Large intestine (tissue), 3 donors: ENCODE data around the gene MAPK9. TPM values are rescaled to one million over a fixed set of nuclear protein-coding genes. Genes with fewer than 3 reads are reported as not detected.
"Not testable (repeated sequence)": the region's sequence is repeated elsewhere in the genome, so short reads cannot be mapped to it uniquely, and the experiment has no call there.

Source experiments
- DNase-seq, 2 donors: peaks; one replicate each; pipeline versions ENCODE4 v3.0.0 to v3.0.0-alpha.2; 2013
- H3K27ac ChIP-seq: one replicate; pipeline ENCODE4 v1.5.1; 2013; ENCODE audit warnings: low read length
- H3K27me3 ChIP-seq: 2 replicates; pipeline ENCODE4 v1.6.1; 2013; ENCODE audit warnings: low read length; ENCODE audit not compliant: control insufficient read depth, insufficient read depth
- H3K36me3 ChIP-seq: 2 replicates; pipeline ENCODE4 v1.6.1; 2013; ENCODE audit warnings: low read length; ENCODE audit not compliant: control insufficient read depth, insufficient read depth
- H3K4me1 ChIP-seq: one replicate; pipeline ENCODE4 v1.6.1; 2013; ENCODE audit warnings: low read length; ENCODE audit not compliant: control insufficient read depth, insufficient read depth
- H3K4me3 ChIP-seq: one replicate; pipeline ENCODE4 v1.5.1; 2013; ENCODE audit warnings: low read length
- H3K9me3 ChIP-seq: one replicate; pipeline ENCODE4 v1.6.1; 2013; ENCODE audit warnings: mild to moderate bottlenecking, low read depth, low read length, moderate library complexity; ENCODE audit not compliant: control insufficient read depth
- WGBS: methylation state at CpG from one replicate; pipeline ENCODE4 v1.1.5; 2013; ENCODE audit warnings: low lambda C conversion rate; ENCODE audit not compliant: insufficient coverage; 5-methylcytosine and 5-hydroxymethylcytosine counted together
- polyA plus RNA-seq: library from polyadenylated mRNA; unstranded; fragments of 120-200 nt; gene quantifications from one replicate; pipeline ENCODE4 v1.2.1, GENCODE V29; 2013

MAPK9 gene
- polyA plus RNA-seq, 1 donor = 29.8 TPM

GRCh38 chr5:180214870-180215770 is 76.8 kb downstream of the MAPK9 start:
- no peak overlapping the region for H3K27ac ChIP-seq
- H3K27me3 ChIP-seq = no peaks in the 10 kb centered on the region
- DNase-seq = no peak
- peaks cover 13% of the 10 kb centered on the region for H3K9me3 ChIP-seq
- no peaks in the 10 kb centered on the region for H3K4me1 ChIP-seq
- no peak overlapping the region for H3K4me3 ChIP-seq
- no CpG with 5 or more reads among the region's 21 CpGs for WGBS
- no peaks in the 10 kb centered on the region for H3K36me3 ChIP-seq

- Histone ChIP-seq H3K36me3 (no peaks in the 10 kb centered on the region), H3K27ac (no peak overlapping the region), H3K4me1 (no peaks in the 10 kb centered on the region), H3K9me3 (peaks cover 13% of the 10 kb centered on the region), H3K27me3 (peaks cover 4% of the 10 kb centered on the region), H3K4me3 (no peak overlapping the region)
- no CpG with 5 or more reads among the region's 5 CpGs for WGBS
- no peak for DNase-seq
These were observed 78.2 kb downstream of the MAPK9 start for GRCh38 chr5:180213657-180214207.

GRCh38 chr5:180213256-180213600 is 78.7 kb downstream of the MAPK9 start:
- no peak for DNase-seq
- Histone ChIP-seq H3K27ac (no peak overlapping the region), H3K27me3 (peaks cover 8% of the 10 kb centered on the region), H3K4me1 (peaks cover 3% of the 10 kb centered on the region), H3K36me3 (no peaks in the 10 kb centered on the region), H3K9me3 (peaks cover 13% of the 10 kb centered on the region), H3K4me3 (no peak overlapping the region)
- no CpG with 5 or more reads among the region's 4 CpGs for WGBS

GRCh38 chr5:180212363-180213255 is 79.3 kb downstream of the MAPK9 start:
- H3K27ac ChIP-seq = no peak overlapping the region
- peaks cover 9% of the 10 kb centered on the region for H3K4me1 ChIP-seq
- H3K9me3 ChIP-seq = peaks cover 16% of the 10 kb centered on the region
- peaks cover 14% of the 10 kb centered on the region for H3K27me3 ChIP-seq
- DNase-seq = no peak
- H3K4me3 ChIP-seq = no peak overlapping the region
- whole genome bisulfite sequencing = 50% methylated on average over 2 of the region's 19 CpGs
- no peaks in the 10 kb centered on the region for H3K36me3 ChIP-seq

GRCh38 chr5:180211761-180212035 is 80.2 kb downstream of the MAPK9 start:
- H3K27me3 ChIP-seq = peaks cover 23% of the 10 kb centered on the region
- H3K4me3 ChIP-seq = no peak overlapping the region
- peaks cover 10% of the 10 kb centered on the region for H3K4me1 ChIP-seq
- no peak overlapping the region for H3K27ac ChIP-seq
- no peaks in the 10 kb centered on the region for H3K36me3 ChIP-seq
- no peak for DNase-seq
- H3K9me3 ChIP-seq = peaks cover 18% of the 10 kb centered on the region
- no CpG with 5 or more reads among the region's 4 CpGs for WGBS

- Histone ChIP-seq H3K9me3 (peaks cover 12% of the 10 kb centered on the region), H3K4me1 (peaks cover 10% of the 10 kb centered on the region), H3K27ac (no peak overlapping the region), H3K27me3 (peaks cover 23% of the 10 kb centered on the region), H3K4me3 (no peak overlapping the region), H3K36me3 (no peaks in the 10 kb centered on the region)
- peak in 1 of 2 donors; percentile 11 for DNase-seq
- WGBS = 100% methylated on average over 1 of the region's 16 CpGs
These were observed 80.7 kb downstream of the MAPK9 start for GRCh38 chr5:180210961-180211760.

GRCh38 chr5:180210077-180210476 is 81.8 kb downstream of the MAPK9 start:
- not testable (repeated sequence) for H3K4me3 ChIP-seq, H3K9me3 ChIP-seq, H3K27ac ChIP-seq, H3K36me3 ChIP-seq, DNase-seq
- Histone ChIP-seq H3K27me3 (peaks cover 23% of the 10 kb centered on the region), H3K4me1 (peaks cover 10% of the 10 kb centered on the region)
- WGBS = no CpG with 5 or more reads among the region's 12 CpGs

- Histone ChIP-seq H3K4me3 (peak within 1 kb of the TSS; percentile 30), H3K36me3 (no peaks in the 10 kb centered on the region), H3K27ac (no peak within 1 kb of the TSS), H3K27me3 (peaks cover 23% of the 10 kb centered on the region), H3K4me1 (peaks cover 10% of the 10 kb centered on the region), H3K9me3 (peaks cover 6% of the 10 kb centered on the region)
- peak; percentile 63 to 75 for DNase-seq
- WGBS = no CpG with 5 or more reads among the region's 55 CpGs
These were observed 82.7 kb downstream of the MAPK9 start, which contains the start of gene RASGEF1C for GRCh38 chr5:180209137-180209581. RASGEF1C (minus strand) TSS chr5:180209211; CDS start chr5:180138052, 71,159 bp downstream.

GRCh38 chr5:180208435-180209081 is 83.3 kb downstream of the MAPK9 start:
- peak overlapping the region; percentile 30 for H3K4me3 ChIP-seq
- peaks cover 6% of the 10 kb centered on the region for H3K9me3 ChIP-seq
- no peak for DNase-seq
- no peaks in the 10 kb centered on the region for H3K36me3 ChIP-seq
- no peak overlapping the region for H3K27ac ChIP-seq
- H3K4me1 ChIP-seq = peaks cover 10% of the 10 kb centered on the region
- H3K27me3 ChIP-seq = peaks cover 23% of the 10 kb centered on the region
- WGBS = no CpG with 5 or more reads among the region's 65 CpGs
